Stimulated activated CD8-positive, alpha-beta memory T cell treated with anti-CD3 and anti-CD28 coated beads, Interleukin-7, amount 100 ng/mL, for 24 hours (primary cell): ENCODE measurements around the gene TPO.
"Not testable (repeated sequence)": the region's sequence is repeated elsewhere in the genome, so short reads cannot be mapped to it uniquely, and the experiment has no call there.

Experiments used
- DNase-seq: peaks from one replicate; pipeline ENCODE4 v3.0.0-alpha.2; 2020; ENCODE audit warnings: low read depth

TPO gene

DNA sequence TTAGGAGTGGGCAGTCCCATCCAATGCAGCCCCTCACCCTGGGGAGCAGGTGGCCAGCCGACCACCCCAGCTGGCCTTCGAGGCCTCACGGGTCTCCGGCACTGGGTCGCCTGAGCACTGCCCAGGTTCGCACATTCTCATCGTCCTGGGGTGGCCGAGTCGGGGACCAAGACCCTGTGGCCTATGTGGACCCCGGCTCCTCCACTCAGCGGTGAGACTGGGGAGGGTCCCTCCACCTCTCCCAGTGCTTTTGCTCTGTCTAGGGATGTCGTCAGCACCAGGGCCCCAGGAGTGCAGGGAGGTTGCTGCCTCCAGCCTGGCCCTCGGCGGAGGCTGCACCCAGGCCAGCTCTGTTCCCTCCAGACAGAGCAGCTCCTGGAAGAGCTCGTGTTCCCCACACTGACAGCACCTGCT is 89.6 kb downstream of the TPO start:
- DNase-seq = no peak

DNA sequence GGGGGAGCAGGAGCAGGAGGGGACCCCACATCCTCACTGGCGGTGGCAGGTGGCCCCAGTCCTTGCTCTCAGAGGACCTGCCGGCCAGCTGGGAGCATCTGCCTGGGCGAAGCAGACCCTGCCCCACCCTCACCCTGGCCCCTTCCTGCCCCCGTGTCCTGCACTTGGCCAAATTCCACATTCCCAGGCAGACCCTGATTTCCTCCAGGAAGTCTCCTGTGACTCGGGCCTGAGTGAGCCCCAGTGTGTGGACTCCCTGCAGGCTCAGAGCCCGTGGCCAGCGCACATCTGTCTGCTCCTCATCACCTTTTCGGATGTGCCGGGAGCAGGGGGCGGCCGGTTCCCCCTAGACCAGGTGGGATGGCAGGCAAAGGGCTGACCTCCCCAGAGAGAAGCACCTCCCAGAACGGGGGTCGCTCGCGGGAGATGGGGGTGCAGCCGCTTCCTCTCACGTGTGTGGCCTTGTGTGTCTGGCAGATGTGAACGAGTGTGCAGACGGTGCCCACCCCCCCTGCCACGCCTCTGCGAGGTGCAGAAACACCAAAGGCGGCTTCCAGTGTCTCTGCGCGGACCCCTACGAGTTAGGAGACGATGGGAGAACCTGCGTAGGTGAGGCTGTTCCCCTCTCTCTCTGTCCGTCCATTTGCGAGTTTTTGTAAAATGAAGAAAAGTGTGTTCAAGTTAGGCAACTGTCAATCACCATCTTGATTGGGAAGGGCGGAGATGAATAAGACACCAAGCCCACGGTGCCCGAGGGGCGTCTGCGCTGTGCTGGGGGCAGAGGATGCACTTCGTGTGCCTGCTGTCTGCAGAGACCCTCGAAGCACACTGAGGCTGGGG is 90.4 kb downstream of the TPO start:
- DNase-seq = no peak

DNA sequence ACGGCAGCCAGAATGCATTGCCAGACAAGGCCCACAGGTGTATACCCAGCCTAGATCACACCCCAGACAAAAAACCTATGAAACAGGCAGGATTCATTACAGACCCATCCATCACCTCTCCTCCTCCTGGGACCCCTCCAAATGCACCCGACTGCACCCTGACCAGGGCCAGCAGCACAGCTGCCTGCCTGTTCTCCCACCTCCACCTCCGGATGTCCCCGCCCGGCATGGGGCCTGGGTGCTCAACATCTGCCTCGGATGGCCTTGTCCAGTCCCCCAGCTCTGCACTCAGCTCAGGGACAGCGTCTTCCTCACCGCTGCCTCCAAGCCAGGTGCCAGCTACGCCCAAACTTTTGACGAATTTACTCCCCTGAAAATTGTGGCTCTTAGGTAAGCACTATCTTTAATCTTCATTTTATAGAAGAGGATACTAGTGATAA is 91.1 kb downstream of the TPO start:
- no peak for DNase-seq

DNA sequence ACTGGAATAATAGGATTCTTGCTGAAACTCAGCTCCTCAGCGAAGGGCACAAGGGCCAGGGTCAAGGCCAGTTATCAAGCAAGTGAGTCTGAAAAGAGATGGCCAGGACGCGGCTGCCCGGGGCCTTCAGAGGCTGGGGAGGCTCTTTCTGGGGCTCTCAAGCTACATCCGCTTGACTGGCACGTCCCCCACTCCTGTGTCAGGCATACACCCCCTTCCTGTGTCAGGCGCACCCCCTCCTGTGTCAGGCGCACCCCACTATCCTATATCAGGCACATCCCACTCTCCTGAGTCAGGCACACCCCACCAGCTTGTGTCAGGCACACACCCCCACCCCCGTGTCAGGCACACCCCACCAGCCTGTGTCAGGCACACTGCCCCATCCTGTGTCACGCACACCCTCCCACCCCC is 91.8 kb downstream of the TPO start:
- DNase-seq = no peak

DNA sequence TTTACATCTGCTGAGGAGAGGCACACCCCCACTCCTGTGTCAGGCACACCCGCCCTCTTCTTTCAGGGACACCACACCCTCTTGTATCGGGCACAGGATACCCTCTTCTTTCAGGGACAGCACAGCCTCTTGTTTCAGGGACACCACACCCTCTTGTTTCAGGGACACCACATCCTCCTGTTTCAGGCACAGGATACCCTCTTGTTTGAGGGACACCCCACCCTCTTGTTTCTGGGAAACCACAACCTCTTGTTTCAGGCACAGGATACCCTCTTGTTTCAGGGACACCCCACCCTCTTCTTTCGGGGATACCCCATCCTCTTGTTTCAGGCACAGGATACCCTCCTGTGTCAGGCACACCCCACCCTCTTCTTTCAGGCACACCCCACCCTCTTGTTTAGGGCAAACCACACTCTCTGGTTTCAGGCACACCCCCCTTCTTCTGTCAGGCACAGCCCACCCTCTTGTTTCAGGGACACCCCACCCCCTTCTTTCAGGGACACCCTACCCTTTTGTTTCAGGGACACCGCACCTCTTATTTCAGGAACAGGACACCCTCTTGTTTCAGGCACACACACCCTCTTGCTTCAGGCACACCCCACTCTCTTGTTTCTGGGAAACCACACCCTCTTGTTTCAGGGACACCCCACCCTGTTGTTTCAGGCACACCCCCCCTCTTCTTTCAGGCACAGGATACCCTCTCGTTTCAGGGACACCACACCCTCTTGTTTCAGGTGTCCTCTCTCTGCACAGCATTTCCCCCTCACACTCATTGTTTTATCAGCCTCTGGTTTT is 96.2 kb downstream of the TPO start:
- no peak for DNase-seq

DNA sequence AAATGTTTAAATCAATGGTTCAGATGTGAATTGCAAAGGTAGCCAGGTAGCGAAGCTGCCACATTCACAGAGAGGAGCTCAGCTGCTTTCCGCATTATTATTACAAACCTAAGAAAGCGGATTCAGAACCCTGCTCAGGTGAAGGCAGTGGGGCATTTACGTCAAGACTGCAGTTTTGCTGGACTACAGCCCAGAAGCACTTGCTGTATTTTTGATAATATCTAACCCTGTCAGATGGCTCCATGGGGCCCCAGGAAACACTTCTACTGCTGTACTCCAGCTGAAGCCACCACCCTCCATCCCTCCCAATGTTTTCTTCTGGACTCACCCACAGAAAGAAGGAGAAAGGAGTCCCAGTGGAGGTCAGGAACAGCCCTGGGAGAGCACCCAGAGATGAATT is 96.9 kb downstream of the TPO start:
- DNase-seq = no peak

DNA sequence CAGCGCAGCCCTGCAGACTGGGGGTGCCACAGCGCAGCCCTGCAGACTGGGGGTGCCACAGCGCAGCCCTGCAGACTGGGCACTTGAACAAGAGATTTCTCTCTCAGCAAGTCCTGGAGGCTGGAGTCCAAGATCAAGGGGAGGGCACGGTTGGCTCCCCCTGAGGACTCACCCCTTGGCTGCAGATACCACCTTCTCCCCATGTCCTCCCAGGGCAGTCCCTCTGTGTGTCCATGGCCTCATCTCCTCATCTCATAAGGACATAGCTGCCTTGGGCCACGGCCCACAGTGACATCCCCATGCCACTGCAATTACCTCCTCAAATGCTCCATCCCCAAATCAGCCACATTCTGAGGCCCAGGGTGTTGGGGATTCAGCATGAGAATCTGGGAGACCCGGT is 98.2 kb downstream of the TPO start:
- no peak for DNase-seq

DNA sequence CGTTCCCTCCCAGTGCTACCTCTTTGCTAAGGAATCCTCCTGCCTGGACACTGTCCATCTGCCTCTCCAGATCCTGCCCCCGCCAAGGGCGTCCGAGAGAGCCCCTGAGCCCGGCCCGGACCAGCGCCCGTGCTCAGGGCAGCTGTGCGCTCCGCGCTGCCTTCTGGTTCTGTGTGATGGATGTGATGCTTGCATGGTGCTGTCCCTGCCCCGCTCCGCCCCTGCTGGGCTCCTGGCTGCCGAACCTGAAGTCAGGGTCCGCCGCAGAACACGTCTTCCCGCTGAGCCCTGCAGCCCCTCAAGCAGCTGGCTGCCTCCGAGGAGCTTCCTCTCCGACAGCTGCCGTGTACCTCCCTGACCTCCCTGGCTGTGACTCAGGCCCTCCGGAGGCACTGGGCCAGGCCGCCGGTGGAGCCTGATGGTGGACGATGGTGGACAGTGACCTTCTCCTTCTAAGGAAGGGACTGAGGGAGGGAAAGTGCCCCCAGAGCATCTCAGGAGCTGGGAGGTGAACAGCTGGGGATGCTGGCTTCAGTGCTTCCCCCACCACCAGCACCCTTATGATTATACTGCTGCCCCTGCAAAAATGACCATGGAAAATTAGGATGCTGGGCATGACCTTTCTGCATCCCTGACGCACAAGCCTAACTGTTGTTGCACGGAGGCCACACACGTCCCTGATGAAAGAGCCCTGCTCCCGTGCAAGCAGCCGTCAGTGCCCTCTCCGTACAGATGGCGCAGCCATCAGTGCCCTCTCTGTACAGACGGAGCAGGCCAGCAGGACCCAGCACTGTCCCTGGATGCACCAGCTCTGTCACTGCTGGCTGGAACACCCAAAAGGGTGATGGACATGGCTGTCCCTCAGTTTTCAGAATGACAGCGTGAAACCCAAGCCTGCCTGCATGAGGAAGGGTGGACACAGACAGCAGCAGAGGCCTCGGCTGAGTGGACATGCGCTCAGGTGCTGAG is 99.3 kb downstream of the TPO start:
- DNase-seq = no peak

DNA sequence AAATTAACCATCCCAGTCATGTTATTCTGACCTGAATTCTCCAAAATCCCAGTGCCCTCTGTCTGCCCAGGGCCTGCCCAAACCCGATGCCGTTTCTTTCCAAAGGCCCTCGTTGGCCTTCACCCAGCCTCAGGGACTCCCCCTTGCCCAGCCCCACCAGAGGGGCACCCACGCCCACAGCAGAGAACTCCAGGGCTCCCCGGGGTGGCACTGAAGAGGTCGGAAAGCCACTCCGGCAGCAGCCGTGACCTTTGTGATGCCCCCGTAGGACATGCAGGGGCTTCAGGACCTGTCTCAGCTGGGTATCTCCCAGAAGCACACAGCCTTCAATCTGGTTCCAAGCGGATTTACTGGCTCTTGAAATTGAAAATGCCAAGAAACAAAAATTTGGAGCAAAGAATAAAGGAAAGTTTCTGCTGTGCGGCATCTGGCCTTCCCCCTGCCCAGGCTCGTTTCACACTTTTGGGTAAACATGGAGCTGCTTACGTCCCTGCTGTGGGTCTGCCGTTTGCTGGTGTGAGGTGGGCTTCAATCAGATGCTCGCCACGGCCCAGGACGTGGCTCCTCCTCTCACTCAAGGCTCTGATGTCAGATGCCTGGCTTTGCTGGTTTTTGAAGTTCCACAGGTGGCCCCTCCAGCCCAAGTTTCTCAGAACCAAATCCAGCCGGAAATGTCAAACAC is 101.3 kb downstream of the TPO start:
- DNase-seq = no peak

DNA sequence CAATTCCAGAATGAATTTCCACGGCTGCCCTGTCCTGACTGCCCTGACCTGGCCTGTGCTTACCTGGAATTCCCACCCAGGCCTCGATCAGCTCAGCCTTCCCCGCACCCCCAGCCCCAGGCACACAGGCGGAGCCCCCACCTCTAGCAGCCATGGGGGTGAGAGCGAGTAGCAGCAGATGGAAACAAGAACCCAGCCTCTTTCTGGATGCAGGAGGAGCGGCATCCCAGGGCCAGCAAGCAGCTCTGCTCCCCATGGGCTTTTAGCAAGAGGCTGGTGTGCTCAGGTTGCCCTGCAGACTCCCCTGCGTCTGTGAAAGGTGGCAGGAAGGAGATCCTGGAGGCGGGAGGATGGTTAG is 101.8 kb downstream of the TPO start:
- DNase-seq = no peak

DNA sequence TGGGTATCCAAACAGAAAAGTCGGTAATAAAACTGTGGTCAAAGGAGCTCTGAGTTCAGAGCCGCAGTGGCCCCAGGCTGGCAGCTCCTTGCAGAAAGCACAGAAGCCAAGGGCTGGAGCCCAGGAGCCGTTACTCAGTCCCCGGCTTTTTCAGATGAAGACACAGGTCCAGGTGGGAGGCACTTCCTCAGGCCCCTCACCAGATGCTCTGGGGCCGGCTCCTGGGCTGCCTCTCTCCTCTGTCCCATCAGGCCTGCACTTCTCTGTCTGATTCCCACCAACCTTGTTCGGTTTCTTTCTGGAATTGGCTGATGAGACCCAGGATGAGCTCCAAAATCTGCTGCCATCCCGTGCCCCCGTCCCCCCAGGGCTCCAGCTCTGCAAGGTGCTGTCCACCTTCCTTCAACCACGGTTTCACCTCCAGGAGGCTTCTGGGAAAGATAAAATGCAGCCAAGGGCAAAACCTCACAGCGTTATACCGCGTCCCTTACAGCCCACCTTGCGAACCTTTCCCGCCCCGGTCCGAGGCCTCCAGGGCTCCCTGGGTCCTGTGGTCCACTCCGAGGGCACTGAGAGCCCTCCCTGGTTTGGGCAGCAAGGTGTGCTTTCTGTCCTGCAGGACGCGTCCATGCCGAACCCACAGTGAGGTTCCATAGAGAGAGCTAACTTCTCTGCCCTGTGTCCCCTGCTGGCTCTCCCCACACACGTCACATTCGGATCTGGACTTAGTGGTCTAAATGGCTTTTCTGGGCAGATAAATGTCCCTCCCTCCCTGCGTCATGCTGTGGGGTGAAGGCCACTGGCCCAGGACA is 102.9 kb downstream of the TPO start:
- no peak for DNase-seq

DNA sequence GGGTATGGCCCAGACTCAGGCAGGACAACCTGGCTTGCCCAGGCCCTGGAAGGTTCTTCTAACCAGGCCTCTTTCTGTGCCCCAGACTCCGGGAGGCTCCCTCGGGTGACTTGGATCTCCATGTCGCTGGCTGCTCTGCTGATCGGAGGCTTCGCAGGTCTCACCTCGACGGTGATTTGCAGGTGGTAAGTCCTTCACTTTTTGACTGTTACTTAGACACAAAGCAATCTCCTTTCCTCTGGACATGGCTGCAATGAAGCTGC is 103.5 kb downstream of the TPO start:
- DNase-seq = no peak

DNA sequence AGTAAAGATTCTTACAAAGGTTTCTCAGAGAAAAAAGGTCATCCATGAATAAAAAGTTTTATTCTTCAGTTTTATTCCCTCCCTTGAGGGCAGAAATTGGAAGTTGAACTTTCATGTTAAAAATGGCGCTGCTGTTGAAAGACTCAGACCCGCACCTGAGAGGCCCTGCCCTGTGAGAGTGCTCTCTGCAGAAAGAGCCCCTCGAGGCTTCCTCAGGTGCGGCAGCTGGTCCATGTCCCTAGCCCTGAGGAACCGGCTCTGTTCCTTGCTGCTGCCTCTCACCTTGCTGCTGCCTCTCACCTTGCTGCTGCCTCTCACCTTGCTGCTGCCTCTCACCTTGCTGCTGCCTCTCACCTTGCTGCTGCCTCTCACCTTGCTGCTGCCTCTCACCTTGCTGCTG is 104.0 kb downstream of the TPO start:
- DNase-seq = not testable (repeated sequence)

DNA sequence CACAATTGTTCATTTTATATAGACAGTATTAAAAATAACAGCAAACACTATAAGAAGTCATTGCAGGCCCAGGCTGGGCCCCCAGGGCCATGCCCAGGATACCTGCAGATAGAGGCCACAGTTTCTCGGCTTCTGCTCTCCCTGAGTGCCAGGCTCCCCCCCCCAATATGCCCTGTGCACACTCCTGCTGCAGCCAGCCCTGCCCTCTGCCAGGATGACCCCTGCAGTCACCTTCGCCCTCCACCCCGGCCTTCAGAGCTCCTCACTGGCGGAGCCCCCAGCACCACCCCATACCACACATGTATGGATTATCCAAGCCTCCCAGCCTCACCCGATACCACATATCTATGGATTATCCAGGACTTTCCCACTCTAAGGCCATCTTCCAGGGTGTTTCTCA is 104.5 kb downstream of the TPO start:
- no peak for DNase-seq

DNA sequence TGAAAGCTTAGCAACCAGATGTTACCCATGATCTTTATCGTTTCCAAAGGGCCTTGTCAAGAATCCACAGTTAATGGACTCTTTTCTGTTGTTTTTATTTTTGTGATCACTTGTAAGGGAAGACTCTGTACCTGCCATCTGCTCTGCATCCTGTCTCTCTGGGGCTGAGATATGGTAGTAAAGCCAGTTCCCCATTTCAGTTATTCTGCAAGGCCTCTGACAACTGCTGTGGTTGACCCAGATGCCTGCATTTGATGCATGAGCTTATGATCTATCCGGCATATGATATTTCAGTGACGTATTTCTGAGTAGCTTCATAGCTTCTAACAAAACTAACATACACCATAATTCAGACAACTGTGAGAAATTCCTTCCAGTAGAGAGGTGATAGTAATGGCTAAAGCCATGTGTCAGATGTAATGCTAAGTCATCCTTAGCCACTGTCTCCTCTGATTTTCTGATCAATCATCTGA is 105.1 kb downstream of the TPO start:
- DNase-seq = no peak

DNA sequence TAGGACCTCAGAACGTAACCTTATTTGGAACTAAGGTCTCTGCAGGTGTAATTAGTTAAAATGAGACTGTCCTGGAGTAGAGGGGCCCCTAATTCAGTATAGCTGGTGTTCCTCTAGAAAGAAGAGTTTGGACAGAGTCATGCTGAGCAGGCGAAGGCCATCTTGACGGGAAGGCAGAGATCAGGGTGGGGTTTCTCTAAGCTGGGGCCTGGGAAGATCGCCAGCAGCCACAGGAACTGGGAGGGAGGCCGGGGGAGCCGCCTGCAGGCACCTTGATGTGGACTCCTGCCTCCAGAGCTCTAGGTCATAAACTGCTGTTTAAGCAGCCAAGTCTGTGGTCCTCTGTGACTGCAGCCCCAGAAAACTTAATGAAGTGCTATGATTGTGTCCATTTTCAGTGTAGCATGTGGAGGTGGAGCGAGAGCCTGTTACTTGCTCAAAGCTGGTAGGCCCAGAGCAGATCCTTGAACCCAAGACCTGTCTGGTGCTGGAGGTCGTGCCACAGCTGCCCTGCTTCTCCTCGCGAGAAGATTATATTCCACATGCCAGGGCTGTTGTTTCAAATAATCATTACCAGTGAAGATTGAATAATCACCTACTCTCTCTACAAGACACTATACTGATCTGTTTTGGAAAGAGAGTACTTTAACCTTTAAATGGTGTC is 105.7 kb downstream of the TPO start:
- DNase-seq = no peak

DNA sequence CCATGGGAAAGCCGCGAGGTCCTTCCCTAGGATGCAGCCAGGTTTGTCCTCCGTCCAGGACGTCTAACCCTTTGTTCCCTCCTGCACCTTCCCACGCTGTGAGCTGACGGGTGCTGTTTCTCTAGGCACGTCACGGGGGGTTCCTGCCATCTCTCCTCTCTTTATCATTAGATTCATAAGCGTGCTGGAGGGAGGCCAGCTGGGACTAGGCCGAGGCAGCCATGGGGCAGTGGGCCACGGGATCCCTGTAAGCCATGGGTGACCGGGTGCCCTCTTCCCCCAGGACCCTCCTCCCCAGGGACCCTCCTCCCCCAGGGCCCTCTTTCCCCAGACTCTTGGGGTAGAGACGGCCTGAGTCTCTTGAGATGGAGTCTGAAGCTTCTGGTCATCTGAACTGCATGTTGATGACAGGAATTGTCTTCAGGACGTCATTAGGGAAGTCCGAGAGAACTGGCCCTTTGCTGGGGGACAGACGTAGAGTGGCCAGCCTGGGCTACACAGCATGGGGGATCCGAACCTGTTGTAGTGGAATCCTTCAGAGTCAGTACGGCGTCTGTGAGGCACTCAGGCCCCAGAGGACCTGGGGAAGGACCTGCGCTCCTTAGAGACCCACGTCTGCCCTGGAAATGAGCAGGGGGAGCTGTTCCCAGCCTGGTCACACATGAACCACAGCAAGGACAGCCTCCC is 108.1 kb downstream of the TPO start:
- no peak for DNase-seq

DNA sequence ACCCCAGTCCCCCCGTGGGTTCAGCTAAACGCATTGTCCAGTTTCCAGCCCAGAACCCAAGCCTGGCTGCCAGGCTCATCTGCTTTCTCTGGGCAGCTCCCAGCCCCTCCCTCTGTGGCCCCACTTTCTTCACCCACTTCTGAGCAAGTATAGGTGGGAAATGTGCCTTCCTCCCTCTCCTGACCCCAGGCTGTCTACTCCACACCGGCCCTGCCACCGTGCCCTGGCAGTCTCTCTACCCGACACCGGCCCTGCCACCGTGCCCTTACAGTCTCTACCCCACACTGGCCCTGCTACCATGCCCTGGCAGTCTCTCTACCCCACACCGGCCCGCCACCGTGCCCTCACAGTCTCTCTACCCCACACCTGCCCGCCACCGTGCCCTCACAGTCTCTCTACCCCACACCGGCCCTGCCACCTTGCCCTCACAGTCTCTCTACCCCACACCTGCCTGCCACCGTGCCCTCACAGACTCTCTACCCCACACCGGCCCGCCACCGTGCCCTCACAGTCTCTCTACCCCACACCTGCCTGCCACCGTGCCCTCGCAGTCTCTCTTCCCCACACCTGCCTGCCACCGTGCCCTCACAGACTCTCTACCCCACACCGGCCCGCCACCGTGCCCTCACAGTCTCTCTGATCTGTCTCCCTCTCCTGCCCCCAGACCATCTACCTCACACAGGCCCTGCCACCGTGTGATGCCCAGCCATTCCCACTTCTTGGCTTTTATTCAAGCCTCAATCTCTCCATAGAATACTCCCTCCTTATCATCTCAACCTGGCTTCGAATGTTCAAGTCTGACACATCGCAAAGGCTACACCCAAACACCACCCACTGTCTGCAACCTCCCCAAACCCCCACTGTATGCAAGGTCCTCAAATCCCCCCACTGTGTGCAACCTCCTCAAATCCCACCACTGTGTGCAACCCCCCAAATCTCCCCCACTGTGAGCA is 108.9 kb downstream of the TPO start:
- DNase-seq = no peak
